Neutrophil (primary cell): ENCODE measurements around the gene UNK.
A peak's percentile ranks its signal among the peaks of the same experiment; 100 is the strongest.

Experiments used
- H3K27ac ChIP-seq: fragments of 200-600 bp; sonication (generic); 2 replicates; pipeline ENCODE4 v1.5.1; 2016; ENCODE audit warnings: mild to moderate bottlenecking, moderate library complexity
- H3K27me3 ChIP-seq: fragments of 200-600 bp; sonication (generic); 2 replicates; pipeline ENCODE4 v1.6.0; 2016; ENCODE audit warnings: mild to moderate bottlenecking
- H3K36me3 ChIP-seq: fragments of 200-600 bp; sonication (generic); 2 replicates; pipeline ENCODE4 v1.5.1; 2017
- H3K4me1 ChIP-seq, 2 experiments: fragments of 200-600 bp in 1 of 2; sonication (generic) in 1 of 2; 1 replicate in 1 of 2; 2 replicates in 1 of 2; pipeline versions ENCODE4 v1.5.1 to v1.6.1; 2013 to 2016; ENCODE audit warnings: low read depth in 1 of 2, low read length in 1 of 2, mild to moderate bottlenecking in 1 of 2, moderate library complexity in 1 of 2; ENCODE audit not compliant: control insufficient read depth in 1 of 2, insufficient read depth in 1 of 2
- H3K4me3 ChIP-seq, 2 experiments: fragments of 200-600 bp in 1 of 2; sonication (generic) in 1 of 2; 1 replicate in 1 of 2; 2 replicates in 1 of 2; pipeline ENCODE4 v1.5.1; 2013 to 2016; ENCODE audit warnings: low read depth in 1 of 2, low read length in 1 of 2, mild to moderate bottlenecking in 1 of 2, moderate library complexity in 1 of 2
- H3K9me3 ChIP-seq: fragments of 200-600 bp; sonication (generic); 2 replicates; pipeline ENCODE4 v1.5.1; 2016
- CTCF ChIP-seq: fragments of 200-600 bp; sonication (generic); IDR thresholded peaks from 2 replicates; pipeline ENCODE4 v1.5.1; 2016; ENCODE audit warnings: antibody characterized with exemption

The UNK gene

GRCh38 chr17:75785016-75785890 lies 647 bp downstream of the UNK start:
- H3K36me3 ChIP-seq, result no peaks in the 10 kb centered on the region
- peak overlapping the region; percentile 78 to 80 for H3K4me3 ChIP-seq
- H3K4me1 ChIP-seq, result peaks cover 57 to 64% of the 10 kb centered on the region in 2 experiments
- peak; percentile 13 for TF ChIP-seq CTCF
- peak overlapping the region; percentile 98 for H3K27ac ChIP-seq
- H3K9me3 ChIP-seq, result no peaks in the 10 kb centered on the region
- no peaks in the 10 kb centered on the region for H3K27me3 ChIP-seq

GRCh38 chr17:75791254-75791653 lies 6.6 kb downstream of the UNK start:
- peaks cover 9 to 10% of the 10 kb centered on the region in 2 experiments for H3K4me1 ChIP-seq
- H3K36me3 ChIP-seq, result peaks cover 3% of the 10 kb centered on the region
- no peak overlapping the region for H3K27ac ChIP-seq
- TF ChIP-seq CTCF, result no peak
- no peak overlapping the region for H3K4me3 ChIP-seq
- H3K27me3 ChIP-seq, result no peaks in the 10 kb centered on the region
- no peaks in the 10 kb centered on the region for H3K9me3 ChIP-seq

GRCh38 chr17:75793460-75793859 lies 8.9 kb downstream of the UNK start:
- H3K4me3 ChIP-seq, result no peak overlapping the region
- peaks cover 3% of the 10 kb centered on the region for H3K36me3 ChIP-seq
- no peak for TF ChIP-seq CTCF
- H3K4me1 ChIP-seq, result no peaks in the 10 kb centered on the region
- H3K9me3 ChIP-seq, result no peaks in the 10 kb centered on the region
- H3K27ac ChIP-seq, result no peak overlapping the region
- H3K27me3 ChIP-seq, result no peaks in the 10 kb centered on the region

GRCh38 chr17:75795820-75796607 lies 11.4 kb downstream of the UNK start:
- Histone ChIP-seq H3K4me1 (no peaks in the 10 kb centered on the region), H3K9me3 (no peaks in the 10 kb centered on the region), H3K27me3 (no peaks in the 10 kb centered on the region), H3K27ac (no peak overlapping the region), H3K36me3 (peaks cover 7% of the 10 kb centered on the region), H3K4me3 (no peak overlapping the region)
- TF ChIP-seq CTCF, result no peak

- no peaks in the 10 kb centered on the region for H3K9me3 ChIP-seq
- H3K27ac ChIP-seq, result no peak overlapping the region
- no peaks in the 10 kb centered on the region for H3K4me1 ChIP-seq
- TF ChIP-seq CTCF, result no peak
- H3K4me3 ChIP-seq, result no peak overlapping the region
- H3K27me3 ChIP-seq, result no peaks in the 10 kb centered on the region
- H3K36me3 ChIP-seq, result peaks cover 4% of the 10 kb centered on the region
Measured at GRCh38 chr17:75799402-75799801, 14.8 kb downstream of the UNK start.
